GM19238 (cell line): Measurements from ENCODE around the gene KCND3.
"Not testable (repeated sequence)": the region's sequence is repeated elsewhere in the genome, so short reads cannot be mapped to it uniquely, and the experiment has no call there.

Source experiments
- DNase-seq: peaks from one replicate; pipeline ENCODE4 v3.0.0; 2011; ENCODE audit warnings: low spot score; ENCODE audit not compliant: insufficient read length

KCND3 gene

GRCh38 chr1:111745675-111746613 lies 243.5 kb downstream of the KCND3 start:
- DNase-seq = no peak

- DNase-seq = no peak
Measured at GRCh38 chr1:111743679-111744101, 245.8 kb downstream of the KCND3 start.

GRCh38 chr1:111742938-111743549 lies 246.4 kb downstream of the KCND3 start:
- DNase-seq = no peak

- DNase-seq = not testable (repeated sequence)
Measured at GRCh38 chr1:111742292-111742691, 247.2 kb downstream of the KCND3 start.

GRCh38 chr1:111739925-111740765 lies 249.3 kb downstream of the KCND3 start:
- no peak for DNase-seq

- peak; percentile 78 for DNase-seq
Measured at GRCh38 chr1:111739194-111739924, 250.1 kb downstream of the KCND3 start, which contains the start of gene INKA2. Gene INKA2 (minus strand): TSS chr1:111739395. CDS start chr1:111739242, 153 bp downstream.

GRCh38 chr1:111738436-111739193 lies 250.9 kb downstream of the KCND3 start:
- DNase-seq = no peak

GRCh38 chr1:111738133-111738435 lies 251.4 kb downstream of the KCND3 start:
- DNase-seq = no peak

- no peak for DNase-seq
Measured at GRCh38 chr1:111737216-111738132, 252.0 kb downstream of the KCND3 start.

GRCh38 chr1:111736548-111737215 lies 252.8 kb downstream of the KCND3 start:
- no peak for DNase-seq

GRCh38 chr1:111735858-111736544 lies 253.5 kb downstream of the KCND3 start:
- DNase-seq = no peak

- DNase-seq = no peak
Measured at GRCh38 chr1:111735321-111735720, 254.1 kb downstream of the KCND3 start.

GRCh38 chr1:111734856-111735255 lies 254.6 kb downstream of the KCND3 start:
- DNase-seq = no peak

GRCh38 chr1:111734426-111734825 lies 255.0 kb downstream of the KCND3 start:
- no peak for DNase-seq

- no peak for DNase-seq
Measured at GRCh38 chr1:111733992-111734341, 255.5 kb downstream of the KCND3 start.

- no peak for DNase-seq
Measured at GRCh38 chr1:111733183-111733991, 256.1 kb downstream of the KCND3 start.

- DNase-seq = no peak
Measured at GRCh38 chr1:111732718-111733117, 256.8 kb downstream of the KCND3 start.
